Neural crest cell (in vitro differentiated cells): ENCODE measurements around the gene SSC4D. TPM values are rescaled to one million over a fixed set of nuclear protein-coding genes. Genes with fewer than 3 reads are reported as not detected.
"Not testable (repeated sequence)": the region's sequence is repeated elsewhere in the genome, so short reads cannot be mapped to it uniquely, and the experiment has no call there.

Experiments used
- DNase-seq: peaks from one replicate; pipeline ENCODE4 v3.0.0; 2021; ENCODE audit warnings: low read depth, mixed read lengths, low spot score
- H3K27ac Mint-ChIP-seq: one replicate; pipeline ENCODE4 v1.8.0; 2021; ENCODE audit warnings: mild to moderate bottlenecking, mixed read lengths; ENCODE audit not compliant: unreplicated experiment
- H3K27me3 Mint-ChIP-seq: 2 replicates; pipeline ENCODE4 v1.8.0; 2021; ENCODE audit warnings: low read depth, mild to moderate bottlenecking, mixed read lengths
- H3K36me3 Mint-ChIP-seq: 2 replicates; pipeline ENCODE4 v1.8.0; 2021; ENCODE audit warnings: low read depth, mild to moderate bottlenecking, mixed read lengths
- H3K4me1 Mint-ChIP-seq: 2 replicates; pipeline ENCODE4 v1.8.0; 2021; ENCODE audit warnings: mixed read lengths
- H3K4me3 Mint-ChIP-seq: one replicate; pipeline ENCODE4 v1.8.0; 2021; ENCODE audit warnings: mild to moderate bottlenecking, mixed read lengths
- H3K9me3 Mint-ChIP-seq: 2 replicates; pipeline ENCODE4 v1.8.0; 2021; ENCODE audit warnings: mixed read lengths
- CTCF ChIP-seq: fragments of 200-600 bp; sonication (generic); conservative IDR thresholded peaks from 2 replicates; pipeline ENCODE4 v1.5.0; 2021; ENCODE audit warnings: antibody characterized with exemption, mild to moderate bottlenecking
- total RNA-seq: library from RNA; stranded (reverse); gene quantifications from 2 replicates; pipeline ENCODE4 v1.2.1, GENCODE V29; 2021

Gene SSC4D
- total RNA-seq, 1 donor from 2014 or later, result 1.1 TPM

- H3K36me3 Mint-ChIP-seq, result no peaks in the 10 kb centered on the region
- no peaks in the 10 kb centered on the region for H3K9me3 Mint-ChIP-seq
- no peak overlapping the region for H3K27ac Mint-ChIP-seq
- no peak for DNase-seq
- H3K4me1 Mint-ChIP-seq, result peaks cover 4% of the 10 kb centered on the region
- TF ChIP-seq CTCF, result no peak
- peaks cover 13% of the 10 kb centered on the region for H3K27me3 Mint-ChIP-seq
- no peak overlapping the region for H3K4me3 Mint-ChIP-seq
Observed at GRCh38 chr7:76427635-76428034, 18.1 kb upstream of the SSC4D start.

- H3K27me3 Mint-ChIP-seq, result peaks cover 13% of the 10 kb centered on the region
- no peak overlapping the region for H3K4me3 Mint-ChIP-seq
- H3K4me1 Mint-ChIP-seq, result peaks cover 4% of the 10 kb centered on the region
- H3K36me3 Mint-ChIP-seq, result no peaks in the 10 kb centered on the region
- no peaks in the 10 kb centered on the region for H3K9me3 Mint-ChIP-seq
- no peak for DNase-seq
- no peak overlapping the region for H3K27ac Mint-ChIP-seq
- no peak for TF ChIP-seq CTCF
Observed at GRCh38 chr7:76426246-76426645, 16.7 kb upstream of the SSC4D start.

- not testable (repeated sequence) for H3K36me3 Mint-ChIP-seq, H3K4me3 Mint-ChIP-seq, H3K27ac Mint-ChIP-seq, DNase-seq, H3K4me1 Mint-ChIP-seq, H3K9me3 Mint-ChIP-seq
- H3K27me3 Mint-ChIP-seq, result peaks cover 13% of the 10 kb centered on the region
Observed at GRCh38 chr7:76425558-76425957, 16.1 kb upstream of the SSC4D start.

- no peak overlapping the region for H3K4me3 Mint-ChIP-seq
- H3K36me3 Mint-ChIP-seq, result no peaks in the 10 kb centered on the region
- no peak for DNase-seq
- no peaks in the 10 kb centered on the region for H3K9me3 Mint-ChIP-seq
- no peak for TF ChIP-seq CTCF
- peak overlapping the region; percentile 67 for H3K27ac Mint-ChIP-seq
- H3K4me1 Mint-ChIP-seq, result peaks cover 4% of the 10 kb centered on the region
- peaks cover 14% of the 10 kb centered on the region for H3K27me3 Mint-ChIP-seq
Observed at GRCh38 chr7:76425156-76425555, 15.7 kb upstream of the SSC4D start.

- peak within 1 kb of the TSS; percentile 67 for H3K27ac Mint-ChIP-seq
- H3K27me3 Mint-ChIP-seq, result peaks cover 16% of the 10 kb centered on the region
- no peak within 1 kb of the TSS for H3K4me3 Mint-ChIP-seq
- no peaks in the 10 kb centered on the region for H3K9me3 Mint-ChIP-seq
- no peak for TF ChIP-seq CTCF
- H3K4me1 Mint-ChIP-seq, result peaks cover 4% of the 10 kb centered on the region
- no peaks in the 10 kb centered on the region for H3K36me3 Mint-ChIP-seq
- no peak for DNase-seq
Observed at GRCh38 chr7:76424413-76425111, 15.1 kb upstream of the SSC4D start, which contains the start of gene ZP3. ZP3 (plus strand) TSS chr7:76424950; CDS start chr7:76424965, 15 bp downstream.

GRCh38 chr7:76423666-76424412 lies 14.3 kb upstream of the SSC4D start:
- no peaks in the 10 kb centered on the region for H3K36me3 Mint-ChIP-seq
- peaks cover 16% of the 10 kb centered on the region for H3K27me3 Mint-ChIP-seq
- peaks cover 4% of the 10 kb centered on the region for H3K4me1 Mint-ChIP-seq
- DNase-seq, result no peak
- H3K4me3 Mint-ChIP-seq, result no peak overlapping the region
- no peaks in the 10 kb centered on the region for H3K9me3 Mint-ChIP-seq
- no peak for TF ChIP-seq CTCF
- H3K27ac Mint-ChIP-seq, result peak overlapping the region; percentile 63

- DNase-seq, H3K36me3 Mint-ChIP-seq, H3K4me1 Mint-ChIP-seq, H3K27ac Mint-ChIP-seq, H3K4me3 Mint-ChIP-seq, H3K9me3 Mint-ChIP-seq: not testable (repeated sequence)
- peaks cover 16% of the 10 kb centered on the region for H3K27me3 Mint-ChIP-seq
Observed at GRCh38 chr7:76421097-76421496, 11.6 kb upstream of the SSC4D start.

- not testable (repeated sequence) for H3K4me3 Mint-ChIP-seq, H3K27ac Mint-ChIP-seq, DNase-seq, H3K27me3 Mint-ChIP-seq, H3K36me3 Mint-ChIP-seq, H3K9me3 Mint-ChIP-seq, H3K4me1 Mint-ChIP-seq
Observed at GRCh38 chr7:76417654-76418310, 8.3 kb upstream of the SSC4D start.
